Measurements from ENCODE around the gene EPHA1. TPM values are rescaled to one million over a fixed set of nuclear protein-coding genes. Genes with fewer than 3 reads are reported as not detected.
"Not testable (repeated sequence)": the region's sequence is repeated elsewhere in the genome, so short reads cannot be mapped to it uniquely, and the experiment has no call there.

The EPHA1 gene
- total and polyA plus RNA-seq, 3 donors from 2014 or later = 5.9 to 9.8 (median 8.5) TPM

- no peaks in the 10 kb centered on the region for H3K36me3 ChIP-seq (ENCODE audit: low read depth, missing control alignments)
- no peaks in the 10 kb centered on the region for H3K9me3 ChIP-seq
- no peak overlapping the region for H3K4me3 ChIP-seq
- no peaks in the 10 kb centered on the region for H3K27me3 ChIP-seq
- TF ChIP-seq POLR2A (IDR thresholded peaks at IDR 0.05) = no peak
- no peak for TF ChIP-seq CTCF (IDR thresholded peaks at IDR 0.05)
- WGBS, 2 donors = 40 to 62% methylated on average over 9 to 13 of the region's 13 CpGs
- H3K4me1 ChIP-seq = peaks cover 7% of the 10 kb centered on the region
- DNase-seq = no peak
- intact Hi-C loops (cut with DNase I; ENCODE audit: low total_unique reads) = no loop called here
- H3K27ac ChIP-seq = no peak overlapping the region
These were observed 1.1 kb downstream of the EPHA1 start for GRCh38 chr7:143407287-143408251.

GRCh38 chr7:143406002-143406357 is 2.7 kb downstream of the EPHA1 start:
- H3K9me3 ChIP-seq = no peaks in the 10 kb centered on the region
- 83 to 94% methylated on average over 3 of the region's 3 CpGs for WGBS, 2 donors
- no peak overlapping the region for H3K4me3 ChIP-seq
- TF ChIP-seq CTCF (IDR thresholded peaks at IDR 0.05) = no peak
- TF ChIP-seq POLR2A (IDR thresholded peaks at IDR 0.05) = no peak
- H3K4me1 ChIP-seq = peaks cover 7% of the 10 kb centered on the region
- H3K27ac ChIP-seq = no peak overlapping the region
- no peak for DNase-seq
- intact Hi-C loops (cut with DNase I; ENCODE audit: low total_unique reads) = no loop called here
- no peaks in the 10 kb centered on the region for H3K27me3 ChIP-seq
- no peaks in the 10 kb centered on the region for H3K36me3 ChIP-seq (ENCODE audit: low read depth, missing control alignments)

- Histone ChIP-seq H3K27ac (no peak overlapping the region), H3K4me3 (no peak overlapping the region), H3K9me3 (no peaks in the 10 kb centered on the region), H3K36me3 (ENCODE audit: low read depth, missing control alignments) (no peaks in the 10 kb centered on the region), H3K27me3 (no peaks in the 10 kb centered on the region), H3K4me1 (peaks cover 7% of the 10 kb centered on the region)
- intact Hi-C loops (cut with DNase I; ENCODE audit: low total_unique reads) = no loop called here
- peak; percentile 54 for DNase-seq
- WGBS, 2 donors = 34 to 44% methylated on average over 9 of the region's 9 CpGs
- no peak for TF ChIP-seq CTCF (IDR thresholded peaks at IDR 0.05)
- no peak for TF ChIP-seq POLR2A (IDR thresholded peaks at IDR 0.05)
These were observed 3.3 kb downstream of the EPHA1 start for GRCh38 chr7:143405173-143406001.

GRCh38 chr7:143402233-143402632 is 6.4 kb downstream of the EPHA1 start:
- H3K27me3 ChIP-seq; H3K27ac ChIP-seq; H3K9me3 ChIP-seq; H3K36me3 ChIP-seq (ENCODE audit: low read depth, missing control alignments); H3K4me1 ChIP-seq; H3K4me3 ChIP-seq; DNase-seq; intact Hi-C loops (cut with DNase I; ENCODE audit: low total_unique reads): not testable (repeated sequence)
- WGBS, 2 donors = 77 to 87% methylated on average over 4 of the region's 4 CpGs

GRCh38 chr7:143401265-143401664 is 7.4 kb downstream of the EPHA1 start:
- Histone ChIP-seq H3K27ac (no peak overlapping the region), H3K9me3 (no peaks in the 10 kb centered on the region), H3K4me3 (no peak overlapping the region), H3K36me3 (ENCODE audit: low read depth, missing control alignments) (no peaks in the 10 kb centered on the region), H3K27me3 (no peaks in the 10 kb centered on the region), H3K4me1 (no peaks in the 10 kb centered on the region)
- WGBS, 2 donors = 85 to 86% methylated on average over 10 to 12 of the region's 12 CpGs
- intact Hi-C loops (cut with DNase I; ENCODE audit: low total_unique reads) = no loop called here
- no peak for DNase-seq
- TF ChIP-seq POLR2A (IDR thresholded peaks at IDR 0.05) (no peak), CTCF (IDR thresholded peaks at IDR 0.05) (no peak)
